Mucosa of descending colon (tissue), 3 donors: ENCODE results near the gene CXXC5. TPM values are rescaled to one million over a fixed set of nuclear protein-coding genes. Genes with fewer than 3 reads are reported as not detected.

Experiments
- ATAC-seq: fragments of 200-7000 bp; cut with Tn5 transposase; one replicate; pipeline ENCODE4 v1.9.1; 2020; ENCODE audit warnings: mild to moderate bottlenecking, moderate library complexity
- DNase-seq, 3 donors: peaks; one replicate each; pipeline ENCODE4 v3.0.0-alpha.2; 2020
- H3K36me3 ChIP-seq: fragments of 200-600 bp; one replicate; pipeline ENCODE4 v1.8.0; 2021; ENCODE audit warnings: low read depth, mild to moderate bottlenecking
- H3K4me1 ChIP-seq: fragments of 200-600 bp; one replicate; pipeline ENCODE4 v1.8.0; 2021; ENCODE audit warnings: low read depth, mild to moderate bottlenecking
- H3K4me3 ChIP-seq: fragments of 200-600 bp; one replicate; pipeline ENCODE4 v1.8.0; 2021; ENCODE audit warnings: mild to moderate bottlenecking
- H3K9me3 ChIP-seq: fragments of 200-600 bp; one replicate; pipeline ENCODE4 v1.8.0; 2021; ENCODE audit warnings: mild to moderate bottlenecking
- intact Hi-C, 2 donors: fragments of 100-400 bp; cut with DNase I in 1 of 2; cut with micrococcal nuclease in 1 of 2; formaldehyde crosslinking; loops; one replicate each; pipeline versions ENCODE4 v1.11.0 to v1.11.1; 2022; cut with DNase I, micrococcal nuclease
- total RNA-seq, 3 donors: library from RNA; stranded (reverse); fragmentation: NEBNext Ultra II Directional in 2 of 3; extraction: Animal tissue kit (Norgen Biotek cat#: 25700) in 2 of 3; gene quantifications; one replicate each; pipeline versions ENCODE4 v1.2.1 to v1.2.4, GENCODE V29; 2021 to 2023
- TF ChIP-seq, protein P1 (sequence below): fragments of 200-600 bp; IDR thresholded peaks from one replicate; pipeline ENCODE4 v1.8.0; 2022; ENCODE audit warnings: antibody characterized with exemption, mild to moderate bottlenecking
- donor health status: DM: no; HTN: no; CAD: no; lungs with moderate emphysema.
- donor health status: DM: no; HTN: no; CAD: no.
- donor health status: DM: no; HTN: yes; CAD: no.

The CXXC5 gene
- total RNA-seq, 3 donors from 2014 or later, result 28.1 to 31.0 (median 28.3) TPM

DNA sequence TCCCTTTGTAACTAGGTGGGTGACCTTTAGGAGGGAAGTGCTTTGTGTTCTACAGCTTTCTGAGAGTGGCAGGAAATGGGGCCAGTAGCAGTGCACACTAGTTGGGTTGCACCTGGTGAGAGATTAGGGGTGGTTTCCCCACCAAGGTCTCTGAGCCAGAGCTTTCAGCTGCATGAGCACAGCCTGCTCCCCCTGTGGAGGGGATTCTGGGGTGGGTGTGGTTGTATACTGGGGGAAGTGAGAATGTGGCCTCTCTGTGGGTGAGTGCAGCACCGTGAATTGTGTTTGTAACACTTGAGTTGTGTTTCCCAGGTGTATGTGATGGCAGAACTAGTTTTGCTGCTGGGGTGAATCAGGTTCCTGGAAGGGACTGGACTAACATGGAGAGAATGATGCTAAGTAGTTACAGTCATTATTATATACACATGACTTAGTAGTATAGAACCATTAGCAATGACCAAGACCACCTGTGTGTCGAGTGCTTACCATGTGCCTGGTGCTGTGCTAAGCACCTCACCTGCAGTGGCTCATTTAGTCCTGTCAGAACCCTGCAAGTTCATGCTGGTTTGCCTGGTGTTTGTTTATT, 11.8 kb upstream of the CXXC5 start:
- TF ChIP-seq, protein P1, sequence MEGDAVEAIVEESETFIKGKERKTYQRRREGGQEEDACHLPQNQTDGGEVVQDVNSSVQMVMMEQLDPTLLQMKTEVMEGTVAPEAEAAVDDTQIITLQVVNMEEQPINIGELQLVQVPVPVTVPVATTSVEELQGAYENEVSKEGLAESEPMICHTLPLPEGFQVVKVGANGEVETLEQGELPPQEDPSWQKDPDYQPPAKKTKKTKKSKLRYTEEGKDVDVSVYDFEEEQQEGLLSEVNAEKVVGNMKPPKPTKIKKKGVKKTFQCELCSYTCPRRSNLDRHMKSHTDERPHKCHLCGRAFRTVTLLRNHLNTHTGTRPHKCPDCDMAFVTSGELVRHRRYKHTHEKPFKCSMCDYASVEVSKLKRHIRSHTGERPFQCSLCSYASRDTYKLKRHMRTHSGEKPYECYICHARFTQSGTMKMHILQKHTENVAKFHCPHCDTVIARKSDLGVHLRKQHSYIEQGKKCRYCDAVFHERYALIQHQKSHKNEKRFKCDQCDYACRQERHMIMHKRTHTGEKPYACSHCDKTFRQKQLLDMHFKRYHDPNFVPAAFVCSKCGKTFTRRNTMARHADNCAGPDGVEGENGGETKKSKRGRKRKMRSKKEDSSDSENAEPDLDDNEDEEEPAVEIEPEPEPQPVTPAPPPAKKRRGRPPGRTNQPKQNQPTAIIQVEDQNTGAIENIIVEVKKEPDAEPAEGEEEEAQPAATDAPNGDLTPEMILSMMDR, result no peak
- DNase-seq (peak; percentile 65 to 82 (median 68)), ATAC-seq (peak; percentile 40)
- intact Hi-C loops, result loop anchor here in 1 of 2 donors (10.0 kb wide), 1 partner anchor 59 kb away; no protein-coding TSS in a partner anchor
- H3K4me1 ChIP-seq, result peaks cover 48% of the 10 kb centered on the region
- H3K36me3 ChIP-seq, result no peaks in the 10 kb centered on the region
- no peak overlapping the region for H3K4me3 ChIP-seq
- H3K9me3 ChIP-seq, result no peaks in the 10 kb centered on the region

DNA sequence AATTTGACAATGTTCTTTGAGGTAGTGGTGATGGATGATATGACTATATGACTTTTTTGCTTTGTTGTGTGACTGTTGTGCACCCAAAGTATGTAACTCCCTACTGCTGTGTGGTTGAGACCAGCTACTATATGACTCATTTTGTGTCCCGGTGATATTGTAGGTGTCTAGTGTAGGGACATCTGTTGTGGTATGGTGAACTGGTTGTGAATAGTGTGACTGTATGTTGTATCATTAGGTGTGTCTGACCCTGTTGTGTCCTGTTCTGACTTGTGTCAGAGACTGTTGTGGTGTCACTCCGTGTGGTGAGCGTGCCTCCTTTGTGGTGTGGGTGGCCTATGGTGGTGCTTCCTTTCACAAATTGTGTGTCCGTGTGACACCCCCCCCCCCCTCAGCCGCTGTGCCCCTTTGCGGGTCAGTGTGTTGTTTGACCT, 11.2 kb upstream of the CXXC5 start:
- Histone ChIP-seq H3K4me3 (no peak overlapping the region), H3K9me3 (no peaks in the 10 kb centered on the region), H3K4me1 (peaks cover 49% of the 10 kb centered on the region), H3K36me3 (no peaks in the 10 kb centered on the region)
- TF ChIP-seq, protein P1, result no peak
- peak; percentile 28 for ATAC-seq
- intact Hi-C loops, result loop anchor here in 1 of 2 donors (10.0 kb wide), 1 partner anchor 58 kb away; no protein-coding TSS in a partner anchor
- no peak for DNase-seq

DNA sequence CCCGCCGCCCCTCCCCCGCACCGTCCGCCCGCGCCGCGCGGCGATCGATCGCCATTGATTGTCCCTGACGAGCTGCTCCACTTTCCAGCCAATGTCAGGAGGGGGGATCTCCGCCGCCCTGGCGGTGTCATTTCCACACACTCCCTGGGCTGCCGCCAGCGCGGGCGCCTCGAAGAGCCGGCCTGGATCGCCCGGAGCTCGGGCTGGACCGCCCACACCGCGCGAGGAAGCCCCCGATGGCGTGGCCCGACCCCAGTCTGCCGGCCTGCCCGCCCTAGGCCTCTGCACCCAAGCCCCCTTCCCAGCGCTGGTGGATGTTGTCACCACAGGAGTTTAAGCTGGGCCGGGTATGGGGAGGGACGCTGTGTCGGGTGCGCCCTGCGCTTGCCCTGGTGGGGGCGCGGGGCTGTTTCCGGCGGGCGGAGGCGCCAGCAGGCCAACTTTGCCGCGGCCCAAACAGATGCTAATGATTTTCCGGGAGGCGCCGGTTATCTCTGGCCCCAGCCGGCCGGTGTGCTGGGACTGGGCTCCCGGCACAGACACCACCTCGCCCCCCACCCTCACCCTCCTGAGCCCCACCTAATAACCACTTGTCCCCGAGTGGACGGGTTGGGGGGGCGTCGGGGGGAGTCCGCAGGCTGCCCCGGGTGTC, 10.6 kb upstream of the CXXC5 start:
- DNase-seq, result peak; percentile 86 to 90 (median 89)
- intact Hi-C loops, result loop anchor here in 1 of 2 donors (10.0 kb wide), 1 partner anchor 57 kb away; no protein-coding TSS in a partner anchor
- peak; percentile 63 for ATAC-seq

DNA sequence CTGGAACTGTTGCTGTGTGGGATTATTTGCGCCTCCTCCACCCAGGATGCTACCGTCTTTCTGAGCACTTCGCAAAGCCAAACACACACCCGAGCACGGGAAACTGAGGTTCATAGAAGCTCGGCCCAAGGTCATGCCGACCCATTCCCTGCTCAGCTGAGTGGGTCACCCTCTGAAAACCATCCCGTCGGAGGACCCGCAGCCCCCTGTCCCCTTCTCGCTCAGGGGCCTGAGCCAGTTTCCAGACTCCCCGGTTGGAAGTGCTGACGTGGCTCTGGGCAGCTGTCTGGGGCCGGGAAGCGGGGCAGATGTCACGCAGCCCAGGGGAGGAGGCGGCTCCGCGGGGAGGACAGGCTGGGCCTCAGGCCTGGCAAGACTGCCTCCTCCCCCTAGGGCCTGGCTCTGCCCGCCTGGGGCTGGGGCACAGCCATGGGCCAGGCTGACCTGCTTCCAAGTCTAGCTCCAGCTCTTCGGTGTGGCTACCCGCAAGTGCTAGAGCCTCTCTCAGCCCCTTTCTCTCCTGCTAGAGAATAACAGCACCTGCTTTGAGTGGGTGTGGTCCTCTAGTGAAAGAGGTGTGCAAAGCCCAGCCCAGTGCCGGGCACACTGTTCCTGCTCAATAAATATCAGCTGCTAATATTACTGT, 9.9 kb upstream of the CXXC5 start:
- Histone ChIP-seq H3K4me3 (no peak overlapping the region), H3K9me3 (no peaks in the 10 kb centered on the region), H3K4me1 (peaks cover 57% of the 10 kb centered on the region), H3K36me3 (no peaks in the 10 kb centered on the region)
- DNase-seq (peak; percentile 82 to 90 (median 86)), ATAC-seq (peak; percentile 57)
- TF ChIP-seq, protein P1, result no peak
- intact Hi-C loops, result loop anchor here in 1 of 2 donors (10.0 kb wide), 1 partner anchor 57 kb away; no protein-coding TSS in a partner anchor

More for the DNA sequence above, 10.6 kb upstream of the CXXC5 start:
- TF ChIP-seq, protein P1, result no peak
- Histone ChIP-seq H3K36me3 (no peaks in the 10 kb centered on the region), H3K4me3 (no peak overlapping the region), H3K9me3 (no peaks in the 10 kb centered on the region), H3K4me1 (peaks cover 54% of the 10 kb centered on the region)

DNA sequence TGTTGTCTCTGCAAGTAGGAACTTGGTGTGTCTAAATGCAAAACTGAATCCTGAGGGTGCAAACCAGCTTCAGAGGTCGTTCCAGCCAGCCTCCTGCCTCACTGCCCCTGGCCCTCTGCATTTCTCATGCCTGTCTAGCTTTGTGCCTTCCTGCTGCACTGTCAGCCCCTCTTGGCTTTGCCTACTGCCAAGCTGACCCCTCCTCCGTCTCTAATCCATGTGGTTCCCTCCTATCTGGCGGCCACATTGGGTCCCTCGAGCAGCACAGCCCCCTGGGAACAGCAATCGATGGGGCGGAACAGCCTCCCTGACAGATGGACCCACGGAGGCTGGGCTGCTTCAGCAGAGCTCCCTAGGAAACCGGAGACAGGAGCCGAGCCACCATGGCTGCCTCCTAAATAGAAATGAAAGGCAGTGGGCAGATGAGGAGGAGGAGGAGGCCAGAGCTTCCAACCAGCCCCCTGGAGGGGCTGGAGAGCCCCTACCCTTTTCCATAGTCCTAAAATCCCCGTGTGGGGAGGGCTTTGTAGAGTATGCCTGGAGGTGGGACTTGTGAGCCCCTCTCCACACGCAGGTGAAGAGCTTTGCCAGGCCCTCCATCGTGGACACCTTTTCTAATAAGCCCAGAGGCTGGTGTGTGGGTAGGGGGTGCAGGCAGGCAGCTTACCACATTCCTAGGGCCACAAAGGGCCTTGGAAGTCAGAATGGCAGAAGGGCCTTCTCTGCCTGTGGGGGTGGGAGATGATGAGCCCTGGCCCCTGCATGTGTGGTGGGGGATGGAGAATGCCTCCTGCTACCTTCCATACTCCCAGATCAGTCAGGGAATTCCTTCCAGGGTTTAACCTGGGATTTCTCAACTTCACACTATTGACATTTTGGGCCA, 9.2 kb upstream of the CXXC5 start:
- Histone ChIP-seq H3K9me3 (no peaks in the 10 kb centered on the region), H3K36me3 (no peaks in the 10 kb centered on the region), H3K4me1 (peaks cover 51% of the 10 kb centered on the region), H3K4me3 (no peak overlapping the region)
- ATAC-seq (no peak), DNase-seq (peak in 1 of 3 donors; percentile 23)
- intact Hi-C loops, result loop anchor here in 1 of 2 donors (10.0 kb wide), 1 partner anchor 56 kb away; no protein-coding TSS in a partner anchor
- TF ChIP-seq, protein P1, result no peak
